ENCODE measurements around the gene ST6GALNAC4. TPM values are rescaled to one million over a fixed set of nuclear protein-coding genes. Genes with fewer than 3 reads are reported as not detected.

ST6GALNAC4 gene
- total RNA-seq, 1 experiment from 2014 or later: 12.8 TPM

DNA sequence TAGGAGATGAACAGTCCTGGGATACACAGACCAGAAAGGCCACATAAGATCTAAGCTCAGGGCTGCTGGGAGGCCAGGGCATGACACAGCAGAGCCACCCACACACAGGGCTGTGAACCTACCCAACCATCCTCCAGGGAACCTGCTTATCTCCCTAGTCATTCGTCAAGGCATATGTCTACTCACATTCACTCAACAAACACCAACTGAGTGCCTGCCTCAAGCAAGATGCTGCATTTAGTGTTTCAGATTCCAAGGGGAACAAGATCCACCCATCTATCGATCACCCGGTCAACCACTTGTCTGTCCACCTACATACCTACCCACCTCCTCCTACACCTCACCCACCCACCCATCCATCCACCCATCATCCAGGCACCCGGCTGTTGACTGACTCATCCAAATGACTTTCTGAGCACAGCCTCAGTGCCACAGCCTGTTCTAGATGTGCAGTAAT, 19.0 kb upstream of the ST6GALNAC4 start:
- Mint-ChIP-seq H3K9me3 (ENCODE audit: low read depth, unreplicated experiment) (no peaks in the 10 kb centered on the region), H3K36me3 (ENCODE audit: insufficient read depth, unreplicated experiment) (peaks cover 64% of the 10 kb centered on the region), H3K4me1 (ENCODE audit: low read depth, unreplicated experiment) (peaks cover 43% of the 10 kb centered on the region), H3K27me3 (ENCODE audit: unreplicated experiment) (no peaks in the 10 kb centered on the region), H3K27ac (ENCODE audit: unreplicated experiment) (peak overlapping the region; percentile 50), H3K4me3 (ENCODE audit: low read depth, unreplicated experiment) (peak overlapping the region; percentile 98)
- intact Hi-C loops (cut with micrococcal nuclease; ENCODE audit: unreplicated experiment): no loop called here
- TF ChIP-seq, protein P1, sequence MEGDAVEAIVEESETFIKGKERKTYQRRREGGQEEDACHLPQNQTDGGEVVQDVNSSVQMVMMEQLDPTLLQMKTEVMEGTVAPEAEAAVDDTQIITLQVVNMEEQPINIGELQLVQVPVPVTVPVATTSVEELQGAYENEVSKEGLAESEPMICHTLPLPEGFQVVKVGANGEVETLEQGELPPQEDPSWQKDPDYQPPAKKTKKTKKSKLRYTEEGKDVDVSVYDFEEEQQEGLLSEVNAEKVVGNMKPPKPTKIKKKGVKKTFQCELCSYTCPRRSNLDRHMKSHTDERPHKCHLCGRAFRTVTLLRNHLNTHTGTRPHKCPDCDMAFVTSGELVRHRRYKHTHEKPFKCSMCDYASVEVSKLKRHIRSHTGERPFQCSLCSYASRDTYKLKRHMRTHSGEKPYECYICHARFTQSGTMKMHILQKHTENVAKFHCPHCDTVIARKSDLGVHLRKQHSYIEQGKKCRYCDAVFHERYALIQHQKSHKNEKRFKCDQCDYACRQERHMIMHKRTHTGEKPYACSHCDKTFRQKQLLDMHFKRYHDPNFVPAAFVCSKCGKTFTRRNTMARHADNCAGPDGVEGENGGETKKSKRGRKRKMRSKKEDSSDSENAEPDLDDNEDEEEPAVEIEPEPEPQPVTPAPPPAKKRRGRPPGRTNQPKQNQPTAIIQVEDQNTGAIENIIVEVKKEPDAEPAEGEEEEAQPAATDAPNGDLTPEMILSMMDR (IDR thresholded peaks at IDR 0.05; ENCODE audit: unreplicated experiment): no peak
- CTCF ChIA-PET: no interaction called here
- DNase-seq: no peak
- BruUV-seq (replicated peaks): no TSS peak

DNA sequence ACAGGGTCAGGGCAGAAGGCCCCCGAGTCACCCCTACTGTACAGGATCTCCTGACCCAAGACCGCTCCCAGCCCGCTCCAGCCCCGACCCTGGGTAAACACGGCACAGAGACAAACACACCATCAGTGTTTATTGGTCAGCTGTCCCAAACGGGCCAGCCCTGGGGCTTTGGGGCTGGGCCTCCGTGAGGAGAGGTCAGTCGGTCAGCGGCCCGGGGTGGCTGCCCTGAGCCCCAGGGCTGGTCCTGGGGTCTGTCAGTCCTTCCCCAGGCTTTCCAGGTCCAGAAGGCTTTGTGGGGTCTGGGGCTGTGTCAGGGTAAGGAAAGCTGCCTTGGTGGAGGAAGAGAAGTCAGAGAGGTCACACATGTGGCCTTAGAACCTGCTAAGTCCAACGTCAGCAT, 18.1 kb upstream of the ST6GALNAC4 start:
- Mint-ChIP-seq H3K9me3 (ENCODE audit: low read depth, unreplicated experiment) (no peaks in the 10 kb centered on the region), H3K27me3 (ENCODE audit: unreplicated experiment) (no peaks in the 10 kb centered on the region), H3K4me3 (ENCODE audit: low read depth, unreplicated experiment) (peak overlapping the region; percentile 12), H3K27ac (ENCODE audit: unreplicated experiment) (no peak overlapping the region), H3K36me3 (ENCODE audit: insufficient read depth, unreplicated experiment) (peaks cover 61% of the 10 kb centered on the region), H3K4me1 (ENCODE audit: low read depth, unreplicated experiment) (peaks cover 43% of the 10 kb centered on the region)
- TF ChIP-seq, protein P1 (IDR thresholded peaks at IDR 0.05; ENCODE audit: unreplicated experiment): no peak
- no TSS peak for BruUV-seq (replicated peaks)
- intact Hi-C loops (cut with micrococcal nuclease; ENCODE audit: unreplicated experiment): no loop called here
- CTCF ChIA-PET: interaction anchor here (0.5 kb wide), 1 partner anchor 65 kb away, joined by 5 read pairs; no protein-coding TSS in a partner anchor
- no peak for DNase-seq

DNA sequence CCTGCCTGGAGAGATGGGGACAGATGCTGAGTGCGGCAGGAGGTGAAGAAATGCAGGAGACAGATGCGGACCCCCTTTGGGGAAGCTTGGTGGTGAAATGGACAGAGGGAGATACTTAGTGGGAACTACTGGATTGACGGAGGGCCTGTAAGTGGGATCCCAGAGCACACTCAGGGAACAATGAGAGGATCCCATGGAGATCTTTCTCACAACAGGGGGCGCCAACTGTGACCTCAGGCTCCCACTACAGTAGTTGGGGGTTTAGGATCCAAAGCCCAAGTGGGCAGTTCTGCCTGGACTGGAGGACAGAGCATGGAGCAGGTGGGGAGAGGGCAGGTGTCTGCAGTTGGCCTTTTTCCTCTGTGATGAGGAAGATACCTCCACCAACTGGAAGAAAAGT, 17.4 kb upstream of the ST6GALNAC4 start:
- DNase-seq: no peak
- Mint-ChIP-seq H3K4me1 (ENCODE audit: low read depth, unreplicated experiment) (peaks cover 43% of the 10 kb centered on the region), H3K36me3 (ENCODE audit: insufficient read depth, unreplicated experiment) (peaks cover 61% of the 10 kb centered on the region), H3K4me3 (ENCODE audit: low read depth, unreplicated experiment) (no peak overlapping the region), H3K27me3 (ENCODE audit: unreplicated experiment) (no peaks in the 10 kb centered on the region), H3K9me3 (ENCODE audit: low read depth, unreplicated experiment) (no peaks in the 10 kb centered on the region), H3K27ac (ENCODE audit: unreplicated experiment) (no peak overlapping the region)
- TF ChIP-seq, protein P1 (IDR thresholded peaks at IDR 0.05; ENCODE audit: unreplicated experiment): no peak
- intact Hi-C loops (cut with micrococcal nuclease; ENCODE audit: unreplicated experiment): no loop called here
- CTCF ChIA-PET: no interaction called here
- BruUV-seq (replicated peaks): no TSS peak

DNA sequence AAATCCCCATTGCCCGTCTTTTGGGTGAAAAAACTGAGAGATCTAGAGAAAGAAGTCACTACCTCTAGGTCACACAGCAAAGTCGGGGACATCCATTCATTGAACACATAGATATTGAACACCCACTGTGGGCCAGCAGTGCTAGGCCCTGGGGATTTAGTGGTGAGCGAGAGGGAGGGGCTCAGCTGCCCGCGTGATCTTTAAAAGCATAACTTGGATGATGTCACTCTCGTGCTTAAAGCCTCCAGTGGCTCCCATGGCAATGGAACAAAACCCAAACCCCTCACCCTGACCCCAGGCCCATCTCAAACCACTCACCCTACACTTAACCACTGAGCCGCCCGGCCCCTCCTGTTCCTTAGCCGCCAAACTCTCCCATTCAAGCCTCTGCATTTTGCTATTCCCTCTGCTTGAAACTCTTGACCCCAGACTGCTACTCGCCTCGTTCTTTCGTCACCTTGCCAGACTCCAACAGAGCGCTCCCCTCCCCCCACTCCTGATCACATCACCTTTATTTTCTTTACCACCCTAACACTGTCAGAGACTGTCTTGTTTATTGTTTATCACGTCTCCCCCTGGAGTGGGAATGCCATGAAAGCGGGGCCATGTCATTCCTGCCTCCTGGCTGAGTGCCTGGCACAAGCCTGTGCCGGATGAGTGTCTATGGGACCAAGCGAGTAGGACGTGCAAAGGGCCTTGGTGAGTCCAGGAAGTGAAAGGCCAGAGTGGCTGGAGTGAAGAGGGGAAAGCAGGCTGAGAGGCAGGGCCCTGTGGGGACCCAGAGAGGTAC, 14.4 kb upstream of the ST6GALNAC4 start:
- Mint-ChIP-seq H3K4me1 (ENCODE audit: low read depth, unreplicated experiment) (peaks cover 26% of the 10 kb centered on the region), H3K9me3 (ENCODE audit: low read depth, unreplicated experiment) (no peaks in the 10 kb centered on the region), H3K27me3 (ENCODE audit: unreplicated experiment) (peaks cover 4% of the 10 kb centered on the region), H3K27ac (ENCODE audit: unreplicated experiment) (peak overlapping the region; percentile 63), H3K4me3 (ENCODE audit: low read depth, unreplicated experiment) (peak overlapping the region; percentile 70), H3K36me3 (ENCODE audit: insufficient read depth, unreplicated experiment) (peaks cover 48% of the 10 kb centered on the region)
- TF ChIP-seq, protein P1 (IDR thresholded peaks at IDR 0.05; ENCODE audit: unreplicated experiment): no peak
- no TSS peak for BruUV-seq (replicated peaks)
- intact Hi-C loops (cut with micrococcal nuclease; ENCODE audit: unreplicated experiment): no loop called here
- CTCF ChIA-PET: interaction anchor here (0.5 kb wide), 1 partner anchor 275 kb away, joined by 3 read pairs; no protein-coding TSS in a partner anchor
- no peak for DNase-seq

All from Calu3 (cell line).